Posterior cingulate gyrus (tissue), 11 donors: Measurements from ENCODE around the gene CHCHD3.
A peak's percentile ranks its signal among the peaks of the same experiment; 100 is the strongest.

Experiments used
- DNase-seq, 10 donors: peaks; one replicate each; pipeline versions ENCODE4 v3.0.0 to v3.0.0-alpha.2; 2020 to 2021; ENCODE audit warnings: mixed read lengths in 3 of 10
- intact Hi-C: fragments of 100-400 bp; cut with DNase I; formaldehyde crosslinking; loops from one replicate; pipeline ENCODE4 v1.15.1; 2023

CHCHD3 gene

GRCh38 chr7:132784406-132784805, 297.5 kb downstream of the CHCHD3 start:
- intact Hi-C loops, result no loop called here
- DNase-seq, result no peak

- intact Hi-C loops, result no loop called here
- DNase-seq, result peak in 1 of 10 donors; percentile 43
These were observed 298.1 kb downstream of the CHCHD3 start for GRCh38 chr7:132783824-132784223.

- DNase-seq, result peak in 1 of 10 donors; percentile 59
- intact Hi-C loops, result no loop called here
These were observed 298.9 kb downstream of the CHCHD3 start for GRCh38 chr7:132782777-132783640.

- intact Hi-C loops, result no loop called here
- no peak for DNase-seq
These were observed 301.1 kb downstream of the CHCHD3 start for GRCh38 chr7:132780822-132781221.

- intact Hi-C loops, result no loop called here
- DNase-seq, result no peak
These were observed 302.7 kb downstream of the CHCHD3 start for GRCh38 chr7:132779164-132779563.

GRCh38 chr7:132778761-132779160, 303.1 kb downstream of the CHCHD3 start:
- DNase-seq, result no peak
- intact Hi-C loops, result no loop called here

GRCh38 chr7:132777956-132778355, 303.9 kb downstream of the CHCHD3 start:
- DNase-seq, result no peak
- intact Hi-C loops, result no loop called here

GRCh38 chr7:132777414-132777813, 304.5 kb downstream of the CHCHD3 start:
- intact Hi-C loops, result no loop called here
- DNase-seq, result no peak

GRCh38 chr7:132776048-132776620, 305.8 kb downstream of the CHCHD3 start:
- intact Hi-C loops, result no loop called here
- no peak for DNase-seq

GRCh38 chr7:132773527-132773956, 308.3 kb downstream of the CHCHD3 start:
- intact Hi-C loops, result no loop called here
- DNase-seq, result no peak

GRCh38 chr7:132771301-132771730, 310.6 kb downstream of the CHCHD3 start:
- no peak for DNase-seq

GRCh38 chr7:132770055-132770454, 311.8 kb downstream of the CHCHD3 start:
- intact Hi-C loops, result no loop called here
- DNase-seq, result no peak

More at GRCh38 chr7:132771301-132771730, 310.6 kb downstream of the CHCHD3 start:
- intact Hi-C loops, result no loop called here

GRCh38 chr7:132769280-132769679, 312.6 kb downstream of the CHCHD3 start:
- intact Hi-C loops, result no loop called here
- no peak for DNase-seq

- intact Hi-C loops, result no loop called here
- no peak for DNase-seq
These were observed 313.8 kb downstream of the CHCHD3 start for GRCh38 chr7:132768099-132768498.

GRCh38 chr7:132767378-132767777, 314.5 kb downstream of the CHCHD3 start:
- intact Hi-C loops, result no loop called here
- DNase-seq, result no peak

GRCh38 chr7:132766660-132767059, 315.2 kb downstream of the CHCHD3 start:
- intact Hi-C loops, result no loop called here
- DNase-seq, result no peak

GRCh38 chr7:132765861-132766260, 316.0 kb downstream of the CHCHD3 start:
- peak in 1 of 10 donors; percentile 88 for DNase-seq
- intact Hi-C loops, result no loop called here

- intact Hi-C loops, result no loop called here
- no peak for DNase-seq
These were observed 317.1 kb downstream of the CHCHD3 start for GRCh38 chr7:132764762-132765161.

GRCh38 chr7:132760866-132761265, 321.0 kb downstream of the CHCHD3 start:
- intact Hi-C loops, result no loop called here
- DNase-seq, result no peak

- DNase-seq, result no peak
- intact Hi-C loops, result no loop called here
These were observed 321.7 kb downstream of the CHCHD3 start for GRCh38 chr7:132760244-132760623.

- no peak for DNase-seq
- intact Hi-C loops, result no loop called here
These were observed 322.2 kb downstream of the CHCHD3 start for GRCh38 chr7:132759482-132760243.
